HuH-7 (cell line): ENCODE data around the gene OSCAR.

ENCODE experiments used
- DNase-seq: peaks from one replicate; pipeline ENCODE4 v3.0.0; 2011; ENCODE audit warnings: low spot score

Gene OSCAR

DNA sequence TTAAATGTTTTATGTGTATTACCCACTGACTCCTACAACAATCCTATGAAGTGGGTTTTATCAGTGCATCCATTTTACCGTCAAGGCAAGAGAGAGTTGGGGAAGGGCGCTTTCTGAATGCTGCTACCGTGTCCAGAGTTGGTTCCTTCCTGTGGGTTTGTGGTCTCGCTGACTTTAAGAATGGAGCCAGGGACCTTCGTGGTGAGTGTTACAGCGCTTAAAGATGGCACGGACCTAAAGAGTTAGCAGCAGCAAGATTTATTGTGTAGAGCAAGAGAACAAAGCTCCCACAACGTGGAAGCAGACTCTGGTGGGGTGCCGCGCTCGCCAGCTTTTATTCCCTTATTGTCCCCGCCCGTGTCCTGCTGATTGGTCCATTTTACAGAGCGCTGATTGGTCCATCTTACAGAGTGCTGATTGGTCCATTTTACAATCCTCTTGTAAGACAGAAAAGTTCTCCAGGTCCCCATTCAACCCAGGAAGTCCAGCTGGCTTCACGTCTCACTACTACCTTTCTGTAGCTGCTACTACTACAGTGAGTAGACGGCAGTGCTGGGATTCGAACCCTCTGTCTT lies 6.1 kb downstream of the OSCAR start:
- DNase-seq = no peak

- DNase-seq = no peak
Observed at GRCh38 chr19:54084410-54084809, 16.2 kb downstream of the OSCAR start.

- no peak for DNase-seq
Observed at GRCh38 chr19:54081032-54081431, 19.6 kb downstream of the OSCAR start, which contains the start of gene TARM1. TARM1 (minus strand) TSS chr19:54081365; CDS start chr19:54081340, 25 bp downstream.

- no peak for DNase-seq
Observed at GRCh38 chr19:54077334-54077733, 23.3 kb downstream of the OSCAR start.

- no peak for DNase-seq
Observed at GRCh38 chr19:54074851-54075250, 25.8 kb downstream of the OSCAR start.

- DNase-seq = no peak
Observed at GRCh38 chr19:54073829-54074228, 26.8 kb downstream of the OSCAR start.

GRCh38 chr19:54069470-54069869 lies 31.1 kb downstream of the OSCAR start:
- DNase-seq = no peak

- no peak for DNase-seq
Observed at GRCh38 chr19:54063350-54064116, 37.1 kb downstream of the OSCAR start, which contains the start of gene VSTM1. VSTM1 (minus strand) TSS chr19:54063897; CDS start chr19:54063777, 120 bp downstream.

DNA sequence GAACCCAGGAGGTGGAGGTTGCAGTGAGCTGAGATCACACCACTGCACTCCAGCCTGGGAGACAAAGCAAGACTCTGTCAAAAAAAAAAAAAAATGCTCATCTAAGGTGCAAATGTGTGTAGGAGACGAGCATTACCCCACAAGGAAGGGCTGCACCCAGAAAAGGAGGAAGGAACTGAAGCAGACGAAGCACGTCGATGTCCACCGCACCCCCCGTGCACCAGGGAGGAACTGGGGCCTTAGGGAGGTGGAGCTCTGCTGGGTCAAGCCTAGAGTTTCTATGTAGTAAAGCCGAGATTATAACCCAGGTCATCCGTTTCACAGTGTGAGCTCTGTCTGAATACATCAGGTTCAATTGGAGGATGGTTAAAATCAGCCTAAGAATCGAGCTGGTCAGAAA lies 38.0 kb downstream of the OSCAR start:
- no peak for DNase-seq

- DNase-seq = no peak
Observed at GRCh38 chr19:54047616-54048015, 53.0 kb downstream of the OSCAR start.

DNA sequence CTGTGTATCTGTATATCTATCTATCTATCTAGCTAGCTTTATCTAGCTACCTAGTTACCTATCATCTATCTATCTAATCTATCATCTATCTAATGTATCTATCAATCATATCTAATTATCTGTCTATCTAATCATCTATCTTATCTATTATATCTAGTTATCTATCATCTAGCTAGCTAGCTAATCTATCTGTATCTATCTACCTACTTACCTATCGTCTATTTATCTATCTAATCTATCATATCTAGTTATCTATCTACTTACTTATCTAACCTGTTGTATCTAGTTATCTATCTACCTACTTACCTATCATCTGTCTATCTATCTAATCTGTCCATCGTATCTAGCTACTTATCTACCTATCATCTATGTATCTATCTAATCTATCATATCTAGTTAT lies 54.8 kb downstream of the OSCAR start:
- DNase-seq = no peak
